ENCODE results near the gene PKD2L2. TPM values are rescaled to one million over a fixed set of nuclear protein-coding genes. Genes with fewer than 3 reads are reported as not detected.

Gene PKD2L2
- polyA plus RNA-seq, 3 donors = 0.08 TPM; not detected in 2

DNA sequence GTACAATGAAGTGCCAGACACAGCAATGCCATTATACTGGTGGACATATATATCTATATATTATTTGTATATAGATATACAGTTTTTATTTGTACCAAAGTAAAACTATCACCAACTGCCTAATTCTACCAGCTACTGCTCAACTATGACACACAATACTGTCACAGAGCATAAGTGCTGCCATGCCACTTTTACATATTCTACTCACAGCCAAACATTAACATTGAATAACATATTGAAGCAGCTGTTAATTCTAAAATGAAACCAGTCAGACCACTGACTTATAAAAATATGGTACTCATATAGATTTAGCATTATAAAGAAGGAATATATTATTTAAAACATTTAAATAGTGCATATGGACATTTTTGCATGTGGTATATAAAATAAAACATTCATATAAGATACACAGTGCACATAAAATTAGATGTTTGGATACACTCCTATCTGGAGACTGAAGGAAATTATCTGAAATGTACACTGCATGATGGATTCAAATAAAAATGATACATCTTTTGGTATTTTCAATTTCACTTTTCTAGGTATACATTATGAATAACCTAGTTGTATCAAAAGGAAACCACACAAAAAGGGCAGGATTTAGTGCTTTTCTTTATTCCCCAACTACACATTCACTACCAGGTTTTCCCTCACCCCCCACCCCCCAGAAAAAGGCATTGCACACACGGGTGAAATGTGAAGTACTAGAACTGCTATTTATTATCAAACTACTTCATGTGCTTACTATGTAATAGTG lies 48.9 kb downstream of the PKD2L2 start:
- Mint-ChIP-seq H3K27ac (no peak overlapping the region), H3K27me3 (ENCODE audit: low read depth in 3 of 3) (no peaks in the 10 kb centered on the region), H3K4me1 (no peaks in the 10 kb centered on the region), H3K36me3 (peaks cover 58 to 62% of the 10 kb centered on the region in 2 donors), H3K9me3 (no peaks in the 10 kb centered on the region), H3K4me3 (no peak overlapping the region)
- H3K9ac ChIP-seq (ENCODE audit: insufficient read depth, low read length, poor library complexity, severe bottlenecking) = no peak overlapping the region
- no CpG with 5 or more reads among the region's 1 CpG for WGBS (ENCODE audit: insufficient coverage)
- H2AFZ ChIP-seq (ENCODE audit: insufficient read depth, low read depth, low read length, poor library complexity, severe bottlenecking) = no peak overlapping the region
- no peaks in the 10 kb centered on the region for H4K20me1 ChIP-seq (ENCODE audit: insufficient read depth, low read length)
- no peak overlapping the region for H3K4me3 ChIP-seq (replicated peaks in 1 of 3; ENCODE audit: low read depth in 2 of 3, low read length in 3 of 3)
- no peaks in the 10 kb centered on the region for H3K4me1 ChIP-seq (ENCODE audit: control insufficient read depth in 1 of 2, insufficient read depth in 2 of 2, low read length in 2 of 2)
- TF ChIP-seq, protein P1, sequence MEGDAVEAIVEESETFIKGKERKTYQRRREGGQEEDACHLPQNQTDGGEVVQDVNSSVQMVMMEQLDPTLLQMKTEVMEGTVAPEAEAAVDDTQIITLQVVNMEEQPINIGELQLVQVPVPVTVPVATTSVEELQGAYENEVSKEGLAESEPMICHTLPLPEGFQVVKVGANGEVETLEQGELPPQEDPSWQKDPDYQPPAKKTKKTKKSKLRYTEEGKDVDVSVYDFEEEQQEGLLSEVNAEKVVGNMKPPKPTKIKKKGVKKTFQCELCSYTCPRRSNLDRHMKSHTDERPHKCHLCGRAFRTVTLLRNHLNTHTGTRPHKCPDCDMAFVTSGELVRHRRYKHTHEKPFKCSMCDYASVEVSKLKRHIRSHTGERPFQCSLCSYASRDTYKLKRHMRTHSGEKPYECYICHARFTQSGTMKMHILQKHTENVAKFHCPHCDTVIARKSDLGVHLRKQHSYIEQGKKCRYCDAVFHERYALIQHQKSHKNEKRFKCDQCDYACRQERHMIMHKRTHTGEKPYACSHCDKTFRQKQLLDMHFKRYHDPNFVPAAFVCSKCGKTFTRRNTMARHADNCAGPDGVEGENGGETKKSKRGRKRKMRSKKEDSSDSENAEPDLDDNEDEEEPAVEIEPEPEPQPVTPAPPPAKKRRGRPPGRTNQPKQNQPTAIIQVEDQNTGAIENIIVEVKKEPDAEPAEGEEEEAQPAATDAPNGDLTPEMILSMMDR (IDR thresholded peaks at IDR 0.05) = no peak
- H3K27ac ChIP-seq (ENCODE audit: low read depth in 1 of 2, low read length in 2 of 2) = no peak overlapping the region
- H3K9me3 ChIP-seq (replicated peaks in 1 of 2; ENCODE audit: control insufficient read depth in 1 of 2, insufficient read depth in 1 of 2, low read length in 2 of 2) = no peaks in the 10 kb centered on the region
- H3K79me2 ChIP-seq (ENCODE audit: insufficient read depth, low read length) = no peaks in the 10 kb centered on the region
- no peaks in the 10 kb centered on the region for H3K27me3 ChIP-seq (ENCODE audit: control insufficient read depth in 2 of 2, insufficient read depth in 2 of 2, low read length in 2 of 2)
- no peak for DNase-seq
- peaks cover 53 to 71% of the 10 kb centered on the region in 2 donors for H3K36me3 ChIP-seq (replicated peaks in 1 of 2; ENCODE audit: control insufficient read depth in 1 of 2, insufficient read depth in 2 of 2, low read length in 2 of 2)
- no peak overlapping the region for H3K4me2 ChIP-seq (replicated peaks; ENCODE audit: extremely low read depth, low read length, poor library complexity, severe bottlenecking)
- intact Hi-C loops (cut with micrococcal nuclease) = no loop called here

DNA sequence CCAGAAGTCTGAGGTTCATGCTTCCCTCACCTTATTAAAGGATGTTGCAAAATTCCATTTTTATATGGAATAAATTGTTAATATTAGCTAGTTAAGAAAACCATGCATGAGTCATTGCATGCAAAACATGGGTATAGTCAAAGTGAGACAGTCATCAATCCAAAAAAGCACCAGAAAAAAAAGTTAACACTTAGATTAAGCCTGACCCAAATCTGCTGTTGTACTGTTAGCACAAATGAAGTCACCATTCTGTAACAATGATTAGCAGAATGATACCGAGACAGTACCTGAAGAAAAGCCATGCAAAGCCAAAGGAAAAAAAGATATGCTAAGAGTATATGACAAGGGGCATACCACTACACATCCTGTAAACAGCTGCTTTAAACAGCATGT lies 49.5 kb downstream of the PKD2L2 start:
- Histone ChIP-seq H3K9me3 (replicated peaks in 1 of 2; ENCODE audit: control insufficient read depth in 1 of 2, insufficient read depth in 1 of 2, low read length in 2 of 2) (no peaks in the 10 kb centered on the region), H3K9ac (ENCODE audit: insufficient read depth, low read length, poor library complexity, severe bottlenecking) (no peak overlapping the region), H3K79me2 (ENCODE audit: insufficient read depth, low read length) (no peaks in the 10 kb centered on the region), H2AFZ (ENCODE audit: insufficient read depth, low read depth, low read length, poor library complexity, severe bottlenecking) (no peak overlapping the region), H3K4me1 (ENCODE audit: control insufficient read depth in 1 of 2, insufficient read depth in 2 of 2, low read length in 2 of 2) (no peaks in the 10 kb centered on the region), H3K27me3 (ENCODE audit: control insufficient read depth in 2 of 2, insufficient read depth in 2 of 2, low read length in 2 of 2) (no peaks in the 10 kb centered on the region), H3K4me2 (replicated peaks; ENCODE audit: extremely low read depth, low read length, poor library complexity, severe bottlenecking) (no peak overlapping the region), H4K20me1 (ENCODE audit: insufficient read depth, low read length) (no peaks in the 10 kb centered on the region), H3K27ac (ENCODE audit: low read depth in 1 of 2, low read length in 2 of 2) (no peak overlapping the region), H3K36me3 (replicated peaks in 1 of 2; ENCODE audit: control insufficient read depth in 1 of 2, insufficient read depth in 2 of 2, low read length in 2 of 2) (peaks cover 58 to 75% of the 10 kb centered on the region in 2 donors), H3K4me3 (replicated peaks in 1 of 3; ENCODE audit: low read depth in 2 of 3, low read length in 3 of 3) (no peak overlapping the region)
- no peak for DNase-seq
- Mint-ChIP-seq H3K36me3 (peaks cover 58 to 67% of the 10 kb centered on the region in 2 donors), H3K27me3 (ENCODE audit: low read depth in 3 of 3) (no peaks in the 10 kb centered on the region), H3K27ac (no peak overlapping the region), H3K9me3 (no peaks in the 10 kb centered on the region), H3K4me1 (no peaks in the 10 kb centered on the region), H3K4me3 (no peak overlapping the region)
- TF ChIP-seq, protein P1 (IDR thresholded peaks at IDR 0.05) = no peak
- intact Hi-C loops (cut with micrococcal nuclease) = no loop called here
- no CpG with 5 or more reads among the region's 1 CpG for WGBS (ENCODE audit: insufficient coverage)

Data from CD14-positive monocyte (primary cell).